LNCaP clone FGC (cell line): ENCODE measurements around the gene SERTAD2.

Experiments
- DNase-seq: peaks from one replicate; pipeline ENCODE4 v3.0.0-alpha.2; 2011; ENCODE audit warnings: low read depth
- H3K4me3 ChIP-seq: 2 replicates; pipeline ENCODE4 v1.5.1; 2011; ENCODE audit warnings: mild to moderate bottlenecking, low read depth, low read length, control low read depth
- CTCF ChIP-seq: IDR thresholded peaks from 2 replicates; pipeline ENCODE4 v1.5.1; 2012; ENCODE audit warnings: mild to moderate bottlenecking; ENCODE audit not compliant: control insufficient read depth, insufficient read depth; ENCODE audit errors: extremely low read depth

SERTAD2 gene

GRCh38 chr2:64581777-64582539 lies 71.8 kb downstream of the SERTAD2 start:
- DNase-seq, result no peak

More at GRCh38 chr2:64581777-64582539, 71.8 kb downstream of the SERTAD2 start:
- H3K4me3 ChIP-seq, result no peak overlapping the region
- TF ChIP-seq CTCF, result no peak
